ENCODE results near the gene COL13A1.

COL13A1 gene

DNA sequence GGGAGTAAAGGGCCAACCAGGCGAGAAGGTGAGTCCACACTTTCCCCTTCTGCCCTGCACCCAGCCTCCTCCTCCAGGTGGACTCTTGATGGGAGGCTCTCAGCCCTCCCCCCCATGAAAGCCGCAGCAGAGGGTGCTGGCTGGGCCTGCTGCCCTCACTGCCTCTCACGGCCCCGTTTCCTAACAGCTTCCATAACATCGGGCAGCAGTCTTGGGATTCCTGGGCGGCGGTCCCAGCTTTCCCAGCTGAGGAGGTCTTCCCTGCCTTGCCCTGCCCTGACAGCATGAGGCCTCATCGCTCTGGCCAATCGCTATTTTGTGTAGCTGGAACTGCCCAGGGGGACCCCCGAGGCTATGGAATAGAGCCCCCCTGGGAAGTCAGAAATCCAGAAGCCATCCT, 76.3 kb downstream of the COL13A1 start:
- Histone ChIP-seq H3K4me3 (replicated peaks; ENCODE audit: low read depth, low read length) (no peak overlapping the region), H3K27me3 (replicated peaks; ENCODE audit: control insufficient read depth, insufficient read depth, low read length) (peaks cover 4% of the 10 kb centered on the region), H3K36me3 (ENCODE audit: control insufficient read depth, insufficient read depth, low read length) (no peaks in the 10 kb centered on the region)
- TF ChIP-seq, protein P1, sequence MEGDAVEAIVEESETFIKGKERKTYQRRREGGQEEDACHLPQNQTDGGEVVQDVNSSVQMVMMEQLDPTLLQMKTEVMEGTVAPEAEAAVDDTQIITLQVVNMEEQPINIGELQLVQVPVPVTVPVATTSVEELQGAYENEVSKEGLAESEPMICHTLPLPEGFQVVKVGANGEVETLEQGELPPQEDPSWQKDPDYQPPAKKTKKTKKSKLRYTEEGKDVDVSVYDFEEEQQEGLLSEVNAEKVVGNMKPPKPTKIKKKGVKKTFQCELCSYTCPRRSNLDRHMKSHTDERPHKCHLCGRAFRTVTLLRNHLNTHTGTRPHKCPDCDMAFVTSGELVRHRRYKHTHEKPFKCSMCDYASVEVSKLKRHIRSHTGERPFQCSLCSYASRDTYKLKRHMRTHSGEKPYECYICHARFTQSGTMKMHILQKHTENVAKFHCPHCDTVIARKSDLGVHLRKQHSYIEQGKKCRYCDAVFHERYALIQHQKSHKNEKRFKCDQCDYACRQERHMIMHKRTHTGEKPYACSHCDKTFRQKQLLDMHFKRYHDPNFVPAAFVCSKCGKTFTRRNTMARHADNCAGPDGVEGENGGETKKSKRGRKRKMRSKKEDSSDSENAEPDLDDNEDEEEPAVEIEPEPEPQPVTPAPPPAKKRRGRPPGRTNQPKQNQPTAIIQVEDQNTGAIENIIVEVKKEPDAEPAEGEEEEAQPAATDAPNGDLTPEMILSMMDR (IDR thresholded peaks at IDR 0.05; ENCODE audit: insufficient read depth, low read length, poor library complexity, severe bottlenecking) = no peak
- DNase-seq (ENCODE audit: extremely low read depth, insufficient read length) = no peak

DNA sequence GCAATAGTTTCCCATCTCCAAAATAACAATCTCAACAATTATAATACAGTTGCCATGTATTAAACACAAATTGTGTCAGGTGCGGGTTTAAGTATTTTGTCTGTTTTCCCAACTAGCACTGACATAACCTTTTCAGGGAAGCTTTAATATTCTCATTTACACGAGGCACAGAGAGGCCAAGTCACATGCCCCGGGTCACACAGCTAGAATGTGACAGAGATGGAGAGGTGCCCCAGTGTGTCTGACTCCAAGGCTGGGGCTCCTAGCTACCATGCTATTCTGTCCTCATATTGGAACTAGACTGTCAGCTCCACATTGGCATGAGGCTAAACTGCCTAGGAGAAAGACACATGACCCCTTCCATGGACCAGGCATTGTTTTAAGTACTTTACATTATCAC, 77.2 kb downstream of the COL13A1 start:
- no peak for DNase-seq (ENCODE audit: extremely low read depth, insufficient read length)
- TF ChIP-seq, protein P1 (IDR thresholded peaks at IDR 0.05; ENCODE audit: insufficient read depth, low read length, poor library complexity, severe bottlenecking) = no peak
- Histone ChIP-seq H3K27me3 (replicated peaks; ENCODE audit: control insufficient read depth, insufficient read depth, low read length) (peaks cover 4% of the 10 kb centered on the region), H3K4me3 (replicated peaks; ENCODE audit: low read depth, low read length) (no peak overlapping the region), H3K36me3 (ENCODE audit: control insufficient read depth, insufficient read depth, low read length) (no peaks in the 10 kb centered on the region)

GRCh38 chr10:69879634-69880257, 78.0 kb downstream of the COL13A1 start:
- TF ChIP-seq, protein P1 (IDR thresholded peaks at IDR 0.05; ENCODE audit: insufficient read depth, low read length, poor library complexity, severe bottlenecking) = no peak
- no peak for DNase-seq (ENCODE audit: extremely low read depth, insufficient read length)
- no peaks in the 10 kb centered on the region for H3K36me3 ChIP-seq (ENCODE audit: control insufficient read depth, insufficient read depth, low read length)
- H3K4me3 ChIP-seq (replicated peaks; ENCODE audit: low read depth, low read length) = no peak overlapping the region
- H3K27me3 ChIP-seq (replicated peaks; ENCODE audit: control insufficient read depth, insufficient read depth, low read length) = peaks cover 4% of the 10 kb centered on the region

DNA sequence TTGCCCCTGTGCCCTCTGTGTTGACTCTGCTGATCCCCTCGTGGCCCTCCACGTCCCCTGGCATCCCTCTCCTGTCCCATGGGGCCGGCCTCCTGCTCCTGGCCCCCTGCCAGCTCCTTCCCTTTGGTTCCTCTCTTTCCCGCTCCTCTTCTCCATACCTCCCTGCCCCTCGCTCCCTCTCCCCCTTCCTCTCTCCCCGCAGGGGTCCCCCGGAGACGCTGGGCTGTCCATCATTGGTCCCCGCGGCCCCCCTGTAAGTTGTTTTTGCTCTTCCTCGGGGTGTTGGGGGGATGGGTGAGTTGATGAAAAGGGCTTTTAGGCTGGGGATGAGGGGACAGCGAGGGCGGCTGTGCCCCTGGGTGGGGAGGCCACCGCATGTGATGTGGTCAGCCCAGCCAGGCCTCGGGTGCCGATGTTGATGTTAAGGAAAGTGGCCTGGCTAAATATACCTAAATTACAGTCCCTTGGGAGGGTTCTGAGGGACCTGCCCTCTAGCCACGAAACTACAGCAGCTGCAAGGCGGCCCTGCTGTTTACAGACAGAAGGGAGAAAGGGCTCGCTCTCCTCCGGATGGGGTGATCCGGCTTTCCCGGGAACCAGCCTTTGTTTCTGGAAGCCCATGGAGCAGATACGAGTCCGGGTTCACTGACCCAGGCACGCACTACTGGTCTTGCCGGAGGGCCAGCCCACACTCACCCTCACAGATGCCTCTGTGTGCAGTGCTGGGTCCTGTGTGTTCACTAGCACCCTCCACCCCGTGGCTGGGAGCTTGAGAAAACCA, 78.8 kb downstream of the COL13A1 start:
- H3K4me3 ChIP-seq (replicated peaks; ENCODE audit: low read depth, low read length) = no peak overlapping the region

GRCh38 chr10:69881202-69881601, 79.5 kb downstream of the COL13A1 start:
- no peaks in the 10 kb centered on the region for H3K36me3 ChIP-seq (ENCODE audit: control insufficient read depth, insufficient read depth, low read length)
- H3K27me3 ChIP-seq (replicated peaks; ENCODE audit: control insufficient read depth, insufficient read depth, low read length) = peaks cover 4% of the 10 kb centered on the region
- TF ChIP-seq, protein P1 (IDR thresholded peaks at IDR 0.05; ENCODE audit: insufficient read depth, low read length, poor library complexity, severe bottlenecking) = no peak
- no peak for DNase-seq (ENCODE audit: extremely low read depth, insufficient read length)
- no peak overlapping the region for H3K4me3 ChIP-seq (replicated peaks; ENCODE audit: low read depth, low read length)

More for the DNA sequence above, 78.8 kb downstream of the COL13A1 start:
- no peak for DNase-seq (ENCODE audit: extremely low read depth, insufficient read length)
- no peaks in the 10 kb centered on the region for H3K36me3 ChIP-seq (ENCODE audit: control insufficient read depth, insufficient read depth, low read length)
- H3K27me3 ChIP-seq (replicated peaks; ENCODE audit: control insufficient read depth, insufficient read depth, low read length) = peaks cover 4% of the 10 kb centered on the region
- TF ChIP-seq, protein P1 (IDR thresholded peaks at IDR 0.05; ENCODE audit: insufficient read depth, low read length, poor library complexity, severe bottlenecking) = no peak
